ENCODE results near the gene PPP2R2C. TPM values are rescaled to one million over a fixed set of nuclear protein-coding genes. Genes with fewer than 3 reads are reported as not detected.

PPP2R2C gene
- total RNA-seq, 2 donors from 2014 or later, result 0.14 to 0.41 TPM

DNA sequence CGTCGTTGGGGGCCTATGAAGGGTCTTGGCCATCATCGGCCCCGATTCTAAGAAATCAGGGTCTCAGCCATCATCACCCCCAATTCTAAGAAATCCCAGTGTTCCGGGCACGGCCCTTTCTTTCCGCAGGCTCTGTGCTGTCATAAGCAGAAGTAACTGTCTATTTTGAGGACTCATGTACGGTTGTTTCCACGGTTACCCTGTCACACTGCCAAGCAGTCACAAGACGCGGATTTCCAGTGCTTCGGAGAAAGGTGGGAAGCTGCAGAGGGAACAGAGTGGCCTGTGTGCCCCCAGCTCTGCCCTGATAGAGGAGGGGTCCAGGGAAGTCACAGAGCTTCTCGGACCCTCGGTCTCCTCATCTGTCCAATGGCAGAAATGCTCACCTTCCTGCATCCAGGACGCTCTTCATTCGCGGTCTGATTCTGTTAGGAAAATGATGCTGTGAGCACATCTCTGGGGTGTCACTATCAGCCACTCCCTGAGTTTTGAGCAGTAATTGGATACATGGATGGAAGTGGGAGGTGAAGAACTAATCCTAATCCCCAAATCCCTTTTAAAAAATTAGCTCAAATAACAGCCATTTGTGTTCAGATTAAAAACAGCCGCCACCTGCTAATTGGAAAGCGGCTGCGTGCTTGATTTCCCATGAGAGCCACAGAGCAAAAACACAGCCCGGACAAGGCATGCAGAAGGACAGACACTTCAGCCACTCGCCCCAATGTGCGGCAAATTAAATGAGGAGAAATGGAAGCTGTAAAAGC, 129.7 kb downstream of the PPP2R2C start:
- ATAC-seq (ENCODE audit: insufficient number of reproducible peaks, low FRiP score, low read depth) (no peak), DNase-seq (ENCODE audit: low spot score) (no peak)
- H3K36me3 ChIP-seq, result no peaks in the 10 kb centered on the region
- no peaks in the 10 kb centered on the region for H3K27me3 ChIP-seq (replicated peaks; ENCODE audit: insufficient read depth)
- H3K9me3 ChIP-seq, result no peaks in the 10 kb centered on the region
- TF ChIP-seq, protein P1, sequence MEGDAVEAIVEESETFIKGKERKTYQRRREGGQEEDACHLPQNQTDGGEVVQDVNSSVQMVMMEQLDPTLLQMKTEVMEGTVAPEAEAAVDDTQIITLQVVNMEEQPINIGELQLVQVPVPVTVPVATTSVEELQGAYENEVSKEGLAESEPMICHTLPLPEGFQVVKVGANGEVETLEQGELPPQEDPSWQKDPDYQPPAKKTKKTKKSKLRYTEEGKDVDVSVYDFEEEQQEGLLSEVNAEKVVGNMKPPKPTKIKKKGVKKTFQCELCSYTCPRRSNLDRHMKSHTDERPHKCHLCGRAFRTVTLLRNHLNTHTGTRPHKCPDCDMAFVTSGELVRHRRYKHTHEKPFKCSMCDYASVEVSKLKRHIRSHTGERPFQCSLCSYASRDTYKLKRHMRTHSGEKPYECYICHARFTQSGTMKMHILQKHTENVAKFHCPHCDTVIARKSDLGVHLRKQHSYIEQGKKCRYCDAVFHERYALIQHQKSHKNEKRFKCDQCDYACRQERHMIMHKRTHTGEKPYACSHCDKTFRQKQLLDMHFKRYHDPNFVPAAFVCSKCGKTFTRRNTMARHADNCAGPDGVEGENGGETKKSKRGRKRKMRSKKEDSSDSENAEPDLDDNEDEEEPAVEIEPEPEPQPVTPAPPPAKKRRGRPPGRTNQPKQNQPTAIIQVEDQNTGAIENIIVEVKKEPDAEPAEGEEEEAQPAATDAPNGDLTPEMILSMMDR (IDR thresholded peaks at IDR 0.05), result no peak
- H3K27ac ChIP-seq, result no peak overlapping the region
- no peaks in the 10 kb centered on the region for H3K4me1 ChIP-seq (ENCODE audit: control insufficient read depth in 1 of 2, low read depth in 2 of 2)
- H3K4me3 ChIP-seq, result no peak overlapping the region

DNA sequence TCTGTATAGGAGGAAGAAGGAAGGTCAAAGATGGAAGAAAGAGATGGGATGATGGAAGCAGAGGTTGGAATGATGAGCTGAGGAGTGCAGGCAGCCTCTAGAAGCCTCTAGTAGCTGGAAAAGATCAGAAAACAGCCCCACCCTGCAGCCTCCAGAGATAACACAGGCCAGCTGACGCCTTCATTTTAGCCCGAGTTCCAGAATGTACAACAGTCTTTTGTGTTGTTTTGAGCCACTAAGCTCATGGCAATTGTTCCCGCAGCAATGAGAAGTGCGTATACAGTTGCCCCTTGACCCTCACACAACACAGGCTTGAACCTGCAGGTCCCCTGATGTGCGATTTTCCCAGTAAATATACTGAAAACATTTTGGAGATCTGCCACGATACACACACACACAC, 130.7 kb downstream of the PPP2R2C start:
- no peaks in the 10 kb centered on the region for H3K36me3 ChIP-seq
- H3K4me1 ChIP-seq (ENCODE audit: control insufficient read depth in 1 of 2, low read depth in 2 of 2), result no peaks in the 10 kb centered on the region
- no peak for ATAC-seq (ENCODE audit: insufficient number of reproducible peaks, low FRiP score, low read depth)
- no peaks in the 10 kb centered on the region for H3K9me3 ChIP-seq
- no peak for DNase-seq (ENCODE audit: low spot score)
- no peak overlapping the region for H3K4me3 ChIP-seq
- no peak overlapping the region for H3K27ac ChIP-seq
- H3K27me3 ChIP-seq (replicated peaks; ENCODE audit: insufficient read depth), result no peaks in the 10 kb centered on the region
- TF ChIP-seq, protein P1 (IDR thresholded peaks at IDR 0.05), result no peak

DNA sequence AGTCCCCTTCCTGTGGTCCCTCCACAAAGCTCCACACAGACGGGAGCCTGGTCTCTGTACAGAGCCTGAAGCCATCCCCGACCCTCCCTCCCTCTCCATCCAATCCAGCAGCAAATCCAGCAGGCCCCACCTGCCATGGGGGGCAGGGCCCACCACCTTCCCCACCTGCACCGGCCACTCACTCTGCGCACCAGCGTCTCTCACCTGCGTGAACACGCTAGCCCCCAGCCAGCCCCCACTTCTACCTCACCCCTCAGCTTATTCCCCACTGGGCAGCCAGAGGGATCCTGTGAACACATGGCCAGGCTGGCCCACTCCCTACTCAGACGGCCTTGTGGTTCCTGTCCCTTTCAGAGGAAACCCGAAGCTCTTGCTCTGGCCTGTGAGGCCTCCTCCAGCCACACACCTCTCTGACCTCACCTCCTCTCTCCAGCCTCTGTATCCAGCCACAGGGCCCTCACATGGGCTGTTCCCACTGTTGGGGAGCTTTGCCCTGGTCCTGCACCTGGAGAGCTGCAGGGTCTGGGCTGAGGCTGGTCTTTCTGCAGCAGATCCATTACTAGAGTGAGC, 131.9 kb downstream of the PPP2R2C start:
- ATAC-seq (ENCODE audit: insufficient number of reproducible peaks, low FRiP score, low read depth) (no peak), DNase-seq (ENCODE audit: low spot score) (no peak)
- Histone ChIP-seq H3K27me3 (replicated peaks; ENCODE audit: insufficient read depth) (no peaks in the 10 kb centered on the region), H3K9me3 (no peaks in the 10 kb centered on the region), H3K36me3 (no peaks in the 10 kb centered on the region), H3K4me3 (no peak overlapping the region), H3K27ac (no peak overlapping the region), H3K4me1 (ENCODE audit: control insufficient read depth in 1 of 2, low read depth in 2 of 2) (no peaks in the 10 kb centered on the region)
- TF ChIP-seq, protein P1 (IDR thresholded peaks at IDR 0.05), result no peak

DNA sequence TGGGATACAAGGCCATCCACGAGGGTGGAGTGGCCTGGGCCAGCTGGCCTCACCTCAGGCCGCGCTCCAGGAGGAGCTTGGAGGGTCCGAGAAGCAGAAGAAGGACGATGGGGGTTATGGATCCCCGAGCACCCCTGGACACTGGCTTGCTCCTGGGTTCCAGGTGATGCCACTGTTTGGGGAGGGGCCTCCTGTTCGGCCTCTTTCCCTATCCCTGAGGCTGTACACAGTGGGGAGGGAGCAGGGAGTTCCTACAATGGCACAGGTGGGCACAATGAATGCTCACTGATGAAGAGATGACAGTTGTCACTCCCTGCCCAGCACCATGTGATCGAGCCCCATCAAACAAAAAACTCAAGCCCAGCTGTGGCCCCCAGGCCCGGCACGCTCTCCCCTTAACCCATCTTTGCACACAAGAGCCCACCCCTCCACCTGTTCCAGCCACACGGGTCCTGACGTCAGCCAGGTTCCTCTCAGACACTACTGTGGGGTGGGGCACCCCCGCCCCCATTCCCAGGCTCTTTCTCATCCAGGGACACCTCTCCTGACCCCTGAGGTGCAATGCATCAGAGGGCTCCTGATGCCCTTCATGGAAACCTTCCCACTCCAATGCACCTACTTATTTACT, 132.5 kb downstream of the PPP2R2C start:
- H3K4me3 ChIP-seq, result no peak overlapping the region
- DNase-seq (ENCODE audit: low spot score) (no peak), ATAC-seq (ENCODE audit: insufficient number of reproducible peaks, low FRiP score, low read depth) (no peak)
- no peaks in the 10 kb centered on the region for H3K9me3 ChIP-seq
- TF ChIP-seq, protein P1 (IDR thresholded peaks at IDR 0.05), result no peak
- no peaks in the 10 kb centered on the region for H3K36me3 ChIP-seq
- no peak overlapping the region for H3K27ac ChIP-seq
- H3K4me1 ChIP-seq (ENCODE audit: control insufficient read depth in 1 of 2, low read depth in 2 of 2), result no peaks in the 10 kb centered on the region
- H3K27me3 ChIP-seq (replicated peaks; ENCODE audit: insufficient read depth), result no peaks in the 10 kb centered on the region
